ENCODE data around the gene UBQLN4. TPM values are rescaled to one million over a fixed set of nuclear protein-coding genes. Genes with fewer than 3 reads are reported as not detected.
A peak's percentile ranks its signal among the peaks of the same experiment; 100 is the strongest.

UBQLN4 gene
- 16.0 and 25.2 TPM in 2 replicates for total RNA-seq

- peak; percentile 48 for DNase-seq (ENCODE audit: low read depth)
These were observed at the start of gene UBQLN4 for GRCh38 chr1:156053768-156054499. UBQLN4 (minus strand) TSS chr1:156053798; CDS start chr1:156053701, 97 bp downstream.

- no peak for DNase-seq (ENCODE audit: low read depth)
These were observed 49.3 kb upstream of the UBQLN4 start for GRCh38 chr1:156102633-156103511.

DNA sequence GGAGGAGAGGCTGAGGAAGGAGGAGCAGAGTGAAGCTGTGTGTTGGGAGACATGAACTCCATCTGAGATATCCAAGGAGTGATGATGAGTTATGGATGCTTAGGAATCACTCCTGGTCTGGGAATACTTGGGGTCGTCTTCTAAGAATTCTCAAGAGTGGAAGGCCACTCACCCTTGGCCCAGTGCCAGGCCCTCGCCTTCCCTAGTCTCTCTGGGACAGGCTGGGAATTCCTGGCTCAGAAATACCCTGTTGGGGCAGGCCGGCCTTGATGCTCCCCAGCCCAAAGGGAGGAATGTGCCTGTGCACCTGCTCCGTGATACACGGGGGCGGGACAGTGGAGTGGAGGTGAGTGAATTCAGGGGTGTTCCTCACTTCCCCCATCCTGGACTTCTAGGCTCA lies 48.3 kb upstream of the UBQLN4 start:
- no peak for DNase-seq (ENCODE audit: low read depth)

DNA sequence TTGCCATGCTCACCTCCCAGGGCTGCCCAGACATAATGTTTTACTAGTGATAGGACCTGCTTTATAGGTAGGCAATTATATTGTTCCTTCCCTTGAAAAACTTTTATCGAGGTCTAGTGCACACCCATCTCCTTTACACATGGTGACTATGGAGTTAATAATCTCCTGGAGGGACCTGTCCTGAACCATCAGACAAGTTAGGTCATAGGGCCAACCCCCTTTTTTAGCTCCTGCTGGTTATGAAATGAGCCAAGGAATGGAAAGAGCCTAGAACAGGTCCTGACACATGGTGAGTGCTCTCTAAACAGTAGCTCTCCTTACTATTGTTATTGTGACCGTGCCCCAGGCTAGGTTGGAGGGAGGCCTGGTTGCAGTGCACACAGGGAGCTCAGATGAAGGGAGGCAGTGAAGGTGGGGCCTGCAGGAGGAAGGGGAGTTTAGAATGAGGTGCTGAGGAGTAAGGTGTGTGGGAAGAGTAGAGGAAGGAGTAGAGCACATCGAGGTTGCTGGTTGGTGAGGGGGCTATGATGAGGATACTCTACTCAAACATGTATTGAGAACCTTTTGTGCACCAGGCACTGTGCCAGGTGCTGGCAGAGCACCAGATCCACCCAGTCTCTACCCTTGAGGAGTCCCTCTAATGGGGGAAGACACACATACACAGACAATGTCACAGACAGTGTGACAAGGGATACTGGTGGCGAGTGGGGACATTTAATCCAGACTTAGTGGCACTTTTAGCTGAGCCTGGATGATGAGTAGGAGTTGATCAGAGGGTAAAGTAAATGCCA lies 46.8 kb upstream of the UBQLN4 start:
- peak; percentile 71 for DNase-seq (ENCODE audit: low read depth)

- DNase-seq (ENCODE audit: low read depth): no peak
These were observed 45.7 kb upstream of the UBQLN4 start for GRCh38 chr1:156099282-156099681.

- DNase-seq (ENCODE audit: low read depth): no peak
These were observed 45.2 kb upstream of the UBQLN4 start for GRCh38 chr1:156098784-156099183.

- DNase-seq (ENCODE audit: low read depth): no peak
These were observed 44.0 kb upstream of the UBQLN4 start for GRCh38 chr1:156097499-156098178.

DNA sequence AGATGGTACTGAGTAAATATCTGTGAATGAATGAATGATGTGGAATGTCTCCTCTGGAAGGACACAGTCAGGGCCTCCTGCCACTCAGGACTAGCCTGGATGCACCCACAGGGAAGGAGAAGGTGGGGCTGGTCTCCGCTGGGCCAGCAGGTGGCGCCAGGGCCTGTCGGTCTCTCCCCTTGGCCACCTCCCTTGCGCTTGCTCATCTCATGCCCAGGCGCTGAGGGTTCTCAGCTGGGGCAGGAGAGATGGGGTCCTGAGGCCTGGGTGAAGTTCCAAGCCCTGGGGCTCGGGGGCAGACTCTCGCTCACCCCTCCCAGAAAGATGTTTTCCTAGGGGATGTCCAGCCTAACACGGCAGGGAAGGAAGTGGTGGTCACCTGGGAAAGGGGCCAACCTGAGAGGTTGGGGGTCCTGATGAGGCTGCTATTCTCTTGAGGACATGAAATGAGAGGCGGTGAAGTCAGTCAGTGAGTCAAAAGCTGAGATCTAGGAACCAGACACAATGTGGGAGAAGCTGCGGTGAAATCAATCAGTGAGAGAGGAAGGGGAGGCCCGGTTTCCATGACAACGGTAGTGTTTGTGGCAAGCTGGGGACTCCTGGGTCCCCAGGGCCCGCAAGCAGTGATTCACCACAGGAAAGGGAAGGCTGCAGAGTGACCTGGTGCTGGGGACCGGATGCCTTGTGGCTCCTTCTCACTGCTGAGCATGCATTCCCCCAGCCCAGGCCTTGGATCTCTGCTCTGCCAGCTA lies 43.2 kb upstream of the UBQLN4 start:
- no peak for DNase-seq (ENCODE audit: low read depth)

DNA sequence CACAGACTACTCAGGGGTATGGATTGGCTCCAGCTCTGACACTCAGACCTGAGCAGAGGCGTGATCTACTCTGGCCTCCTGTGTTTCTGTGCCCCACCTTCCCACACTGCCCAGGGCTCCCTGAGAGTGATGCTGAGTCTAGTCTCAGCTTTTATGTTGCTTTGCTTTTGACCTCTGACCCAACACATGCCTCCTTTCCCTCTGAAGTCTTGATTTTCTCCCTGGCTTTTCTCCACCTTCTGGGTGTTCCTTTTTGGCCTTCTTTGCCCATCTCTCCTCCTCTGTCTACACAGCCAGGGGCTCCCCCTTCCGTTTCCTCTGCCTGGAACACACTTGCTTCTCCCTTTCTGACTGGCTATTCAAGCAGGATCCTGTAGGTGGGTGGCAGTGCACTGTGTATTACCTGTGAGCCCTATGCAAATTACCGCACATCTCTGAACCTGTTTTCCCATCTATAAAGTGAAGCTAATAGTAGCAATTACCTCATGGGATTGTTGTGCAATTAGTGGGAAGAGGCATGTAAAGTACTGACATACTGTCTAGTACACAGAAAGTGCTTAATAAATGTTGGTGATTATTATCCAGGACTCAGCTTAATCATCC lies 42.4 kb upstream of the UBQLN4 start:
- no peak for DNase-seq (ENCODE audit: low read depth)

DNA sequence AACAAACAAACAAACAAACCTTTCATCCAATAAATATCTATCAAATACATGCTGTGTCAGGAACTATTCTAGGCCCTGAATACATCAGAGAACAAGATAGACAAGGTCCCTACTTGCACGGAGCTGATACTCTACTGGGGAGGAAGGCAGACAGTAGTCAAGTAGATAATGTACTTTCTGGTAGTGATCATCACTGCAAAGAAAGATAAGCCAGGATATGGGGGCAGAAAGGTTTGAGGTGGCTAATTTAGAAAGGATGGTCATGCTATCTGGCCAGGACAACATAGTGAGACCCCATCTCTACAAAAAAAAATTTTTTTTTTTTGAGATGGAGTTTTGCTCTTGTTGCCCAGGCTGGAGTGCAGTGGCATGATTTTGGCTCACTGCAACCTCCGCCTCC lies 38.0 kb upstream of the UBQLN4 start:
- no peak for DNase-seq (ENCODE audit: low read depth)

GRCh38 chr1:156090840-156091188 lies 37.2 kb upstream of the UBQLN4 start:
- DNase-seq (ENCODE audit: low read depth): peak; percentile 59

GRCh38 chr1:156090138-156090839 lies 36.7 kb upstream of the UBQLN4 start:
- no peak for DNase-seq (ENCODE audit: low read depth)

- DNase-seq (ENCODE audit: low read depth): no peak
These were observed 36.1 kb upstream of the UBQLN4 start for GRCh38 chr1:156089704-156090103.

- peak; percentile 87 for DNase-seq (ENCODE audit: low read depth)
These were observed 32.7 kb upstream of the UBQLN4 start for GRCh38 chr1:156086256-156086662.

- DNase-seq (ENCODE audit: low read depth): peak; percentile 32
These were observed 30.5 kb upstream of the UBQLN4 start for GRCh38 chr1:156083800-156084790.

- peak; percentile 33 for DNase-seq (ENCODE audit: low read depth)
These were observed 28.9 kb upstream of the UBQLN4 start, which contains the start of gene MEX3A for GRCh38 chr1:156082309-156083091. MEX3A (minus strand) TSS chr1:156082465; CDS start chr1:156081998, 467 bp downstream.

DNA sequence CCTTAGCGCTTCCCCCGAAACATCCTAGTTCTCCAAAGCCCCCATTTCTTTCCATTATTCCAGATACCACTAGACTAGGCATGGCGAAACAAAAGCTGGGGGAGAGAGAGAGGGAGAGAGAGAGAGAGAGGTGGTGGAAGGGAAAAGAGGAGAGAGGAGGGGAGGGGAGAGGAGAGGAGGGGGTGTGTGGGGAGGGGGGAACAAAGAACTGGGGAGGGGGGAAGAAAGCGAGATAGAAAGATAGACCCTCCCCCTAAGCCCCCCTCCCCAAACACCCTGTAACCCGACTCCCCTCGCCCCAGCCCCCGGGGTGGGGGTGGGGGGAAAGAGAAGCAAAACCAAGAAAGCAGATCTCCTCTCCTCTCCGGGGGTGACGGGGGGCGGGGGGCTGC lies 28.3 kb upstream of the UBQLN4 start:
- no peak for DNase-seq (ENCODE audit: low read depth)

Data from renal cortical epithelial cell (primary cell).